HG02938 (cell line): ENCODE data around the gene DCUN1D3.

ENCODE experiments used
- ATAC-seq: cut with Tn5 transposase; IDR thresholded peaks from one replicate; pipeline ENCODE4 v1.9.1; 2021; ENCODE audit warnings: mild to moderate bottlenecking, moderate library complexity; ENCODE audit not compliant: unreplicated experiment

Gene DCUN1D3

GRCh38 chr16:20920091-20920490, 19.9 kb upstream of the DCUN1D3 start:
- no peak for ATAC-seq

GRCh38 chr16:20918486-20919239, 18.5 kb upstream of the DCUN1D3 start:
- ATAC-seq = no peak

- ATAC-seq = no peak
These were observed 16.8 kb upstream of the DCUN1D3 start for GRCh38 chr16:20916942-20917341.

GRCh38 chr16:20916289-20916688, 16.1 kb upstream of the DCUN1D3 start:
- no peak for ATAC-seq

- ATAC-seq = no peak
These were observed 11.2 kb upstream of the DCUN1D3 start for GRCh38 chr16:20911361-20911760.

- no peak for ATAC-seq
These were observed 10.7 kb upstream of the DCUN1D3 start for GRCh38 chr16:20910781-20911321.

GRCh38 chr16:20906341-20907255, 6.4 kb upstream of the DCUN1D3 start:
- ATAC-seq = no peak

DNA sequence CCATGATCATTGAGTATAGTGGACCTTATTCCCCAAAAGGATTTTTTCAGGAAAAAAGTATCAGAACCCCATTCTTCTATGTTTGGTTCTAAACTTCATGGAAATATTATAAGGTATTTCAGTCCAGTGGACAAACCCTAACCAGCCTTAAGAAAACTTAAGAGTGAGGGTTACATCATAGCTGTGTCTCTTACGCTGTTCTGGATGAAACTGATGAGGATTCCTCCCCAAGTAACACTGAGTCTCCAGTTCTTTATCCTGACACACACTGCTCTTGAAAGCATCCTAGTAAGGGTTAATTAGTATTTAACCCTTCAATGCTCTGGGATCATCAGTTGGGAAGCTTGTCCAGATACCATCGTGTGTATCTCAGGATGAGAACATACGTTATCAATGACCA, 5.4 kb upstream of the DCUN1D3 start:
- no peak for ATAC-seq

DNA sequence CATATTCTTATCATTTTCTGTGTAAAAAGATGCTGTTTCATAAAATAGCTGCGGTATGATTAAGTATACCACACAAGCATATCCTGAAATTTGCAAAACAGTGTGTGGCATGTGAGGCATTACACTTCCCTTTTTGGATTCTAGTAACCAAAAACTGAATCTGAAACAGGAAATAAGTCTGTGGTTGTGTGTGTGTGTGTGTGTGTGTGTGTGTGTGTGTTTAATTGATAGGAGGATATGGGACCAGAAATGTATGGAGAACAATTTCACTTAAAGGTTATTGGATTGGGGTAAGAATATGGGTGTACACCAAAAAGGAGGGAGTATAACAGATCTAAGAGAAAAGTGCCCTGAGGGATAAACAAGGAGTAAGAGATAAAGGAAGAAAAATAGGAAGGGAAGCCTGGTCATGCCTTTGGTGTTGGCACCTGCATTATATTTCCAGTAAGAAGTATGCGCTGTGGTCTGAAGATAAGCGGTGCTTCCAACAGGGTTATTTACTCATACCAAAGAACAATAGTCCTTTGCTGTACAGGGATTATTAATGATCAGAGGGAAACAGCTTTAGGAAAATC, 4.4 kb upstream of the DCUN1D3 start:
- no peak for ATAC-seq

DNA sequence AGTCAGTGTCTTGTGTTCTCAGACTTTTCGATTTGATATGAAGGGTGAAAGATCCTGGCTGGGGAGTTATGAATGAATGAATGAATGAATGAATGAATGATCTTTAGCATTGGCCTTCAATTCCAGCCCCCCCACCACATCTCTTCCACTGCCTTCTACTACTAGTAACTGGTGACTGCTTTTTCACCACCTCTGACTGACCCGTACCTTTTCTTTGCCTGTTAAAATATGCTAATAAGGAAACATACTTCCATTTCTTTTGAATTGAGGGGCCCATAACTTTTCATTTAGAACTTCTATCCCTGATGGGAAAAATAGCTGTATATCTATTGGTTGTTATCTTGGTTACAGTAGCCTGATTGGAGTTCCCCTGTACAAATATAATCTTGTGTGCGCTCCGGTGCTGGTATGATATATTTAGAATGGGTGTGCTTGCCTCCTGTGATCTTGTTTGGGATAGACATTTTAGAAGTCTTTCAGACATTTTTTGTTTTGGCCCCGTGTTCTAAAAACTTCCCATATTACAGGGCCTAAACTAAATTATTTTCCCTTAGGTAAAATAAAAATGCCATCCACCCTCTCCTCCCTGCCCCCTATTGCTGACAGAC, 3.8 kb upstream of the DCUN1D3 start:
- no peak for ATAC-seq

DNA sequence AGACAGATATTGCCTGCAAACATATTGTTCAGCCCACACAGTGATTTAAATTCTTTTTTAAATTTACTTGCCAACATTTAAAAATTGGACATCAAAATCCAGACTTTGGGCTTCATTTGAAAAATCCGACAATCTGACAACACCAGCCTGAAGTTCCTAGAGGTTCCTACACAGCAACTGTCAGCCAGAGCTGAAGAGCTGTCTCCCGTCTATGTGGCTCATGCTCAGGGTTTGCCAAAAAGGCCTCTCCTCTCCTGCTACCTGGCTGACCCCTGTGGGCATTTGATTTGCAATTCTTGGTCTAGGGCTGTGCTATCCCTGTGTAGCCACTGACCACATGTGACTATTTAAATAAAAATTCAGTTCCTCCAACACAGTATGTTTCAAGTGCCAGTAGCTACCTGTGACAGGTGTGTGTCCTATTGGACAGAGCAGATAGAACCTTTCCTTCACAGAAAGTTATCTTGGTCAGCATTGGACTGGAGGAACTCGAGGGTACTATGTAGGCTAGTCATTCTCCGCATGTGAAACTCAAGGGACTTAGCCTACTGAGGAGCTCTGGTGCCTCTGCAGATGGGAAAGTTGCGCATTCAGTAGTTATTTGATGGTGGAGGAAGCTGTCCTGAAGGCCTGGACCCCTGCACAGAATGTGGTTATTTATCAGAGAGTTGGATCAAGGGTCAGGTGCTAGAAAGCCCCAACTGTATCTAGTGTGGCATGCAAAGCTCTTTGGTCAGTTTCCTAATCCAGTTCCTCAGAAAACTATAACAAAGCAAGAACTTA, 3.1 kb upstream of the DCUN1D3 start:
- ATAC-seq = no peak

- no peak for ATAC-seq
These were observed 2.3 kb upstream of the DCUN1D3 start for GRCh38 chr16:20902426-20902825.

DNA sequence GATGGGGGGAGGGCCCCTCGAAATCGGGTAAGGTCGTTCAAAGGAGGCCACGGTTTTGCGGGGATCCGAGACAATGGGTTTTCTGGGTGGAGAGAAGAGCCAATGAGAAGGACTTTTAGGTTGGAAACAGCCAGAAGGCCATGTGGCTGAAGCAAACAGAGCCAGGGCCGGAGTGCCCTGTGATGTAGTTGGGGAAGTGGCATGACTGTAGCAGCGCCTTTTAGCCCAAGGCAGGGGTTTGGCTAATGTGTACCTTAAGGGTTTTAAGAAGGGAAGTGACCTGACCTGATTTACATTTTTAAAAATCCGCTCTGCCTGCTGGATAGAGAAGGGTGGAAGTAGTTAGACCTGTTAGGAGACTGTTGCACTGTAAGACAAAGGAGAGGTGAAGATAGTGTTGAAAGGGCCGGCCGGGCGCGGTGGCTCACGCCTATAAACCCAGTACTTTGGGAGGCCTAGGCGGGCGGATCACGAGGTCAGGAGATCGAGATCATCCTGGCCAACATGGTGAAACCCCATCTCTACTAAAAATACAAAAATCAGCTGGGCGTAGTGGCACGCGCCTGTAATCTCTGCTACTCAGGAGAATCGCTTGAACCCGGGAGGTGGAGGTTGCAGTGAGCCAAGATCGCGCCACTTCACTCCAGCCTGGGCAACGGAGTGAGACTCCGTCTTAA, 1.4 kb upstream of the DCUN1D3 start:
- ATAC-seq = no peak

GRCh38 chr16:20901068-20901435, 894 bp upstream of the DCUN1D3 start:
- ATAC-seq = peak; percentile 2

- no peak for ATAC-seq
These were observed 470 bp downstream of the DCUN1D3 start for GRCh38 chr16:20899477-20900298.

- no peak for ATAC-seq
These were observed 1.1 kb downstream of the DCUN1D3 start for GRCh38 chr16:20899071-20899470.

DNA sequence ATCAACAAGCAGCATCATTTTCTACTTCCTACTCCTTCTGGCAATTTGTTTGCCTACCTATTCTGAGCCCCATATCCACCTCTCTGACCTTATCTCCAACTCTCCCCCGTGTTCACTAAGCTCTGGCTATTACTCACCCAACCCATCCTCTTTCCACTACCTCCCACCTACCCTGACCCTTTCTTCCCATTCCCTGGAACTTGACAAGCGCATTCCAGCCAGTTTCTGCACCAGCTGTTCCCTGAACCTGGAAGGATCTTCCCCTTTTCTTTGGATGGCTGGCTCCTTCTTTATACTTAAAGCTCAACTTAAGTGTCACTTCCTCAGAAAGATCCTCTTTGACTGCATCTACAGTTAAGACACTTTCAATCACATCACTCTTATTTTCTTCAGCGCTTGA, 2.2 kb downstream of the DCUN1D3 start:
- ATAC-seq = no peak

DNA sequence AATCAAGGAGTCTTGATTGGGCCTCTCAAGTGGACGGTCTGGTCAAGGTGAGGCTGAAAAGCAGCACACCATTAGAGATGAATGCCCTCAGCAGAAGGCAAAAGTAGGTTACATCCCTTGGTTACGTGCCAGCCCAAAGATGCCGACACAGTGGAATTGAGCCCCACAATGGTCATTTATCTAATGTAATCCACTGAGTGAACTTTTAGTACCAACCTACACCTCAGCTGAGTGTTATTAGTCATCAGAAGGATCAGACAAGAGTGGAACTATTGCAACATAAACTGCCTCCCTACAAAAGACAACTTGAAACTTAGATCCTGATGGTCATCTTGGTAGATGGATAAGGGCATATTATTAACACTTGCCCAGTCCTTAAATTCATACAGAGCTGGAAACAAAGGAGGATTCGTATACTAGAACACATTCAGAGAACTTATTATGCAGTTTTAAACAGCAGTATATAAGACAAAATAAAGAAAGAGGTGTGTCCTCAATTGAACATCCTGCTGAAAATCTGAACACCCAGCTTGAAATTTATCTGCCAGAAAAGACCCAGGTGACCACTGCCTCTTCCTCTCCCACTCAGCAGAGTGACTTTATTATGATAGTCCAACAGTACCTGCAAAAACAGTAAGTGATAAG, 2.8 kb downstream of the DCUN1D3 start:
- ATAC-seq = no peak
